GM12878 (cell line): ENCODE measurements around the gene TRPV5. TPM values are rescaled to one million over a fixed set of nuclear protein-coding genes. Genes with fewer than 3 reads are reported as not detected.

Experiments used
- ATAC-seq: fragments of 200-7000 bp; cut with Tn5 transposase; 3 replicates; pipeline ENCODE4 v1.9.1; 2020; ENCODE audit warnings: mild to moderate bottlenecking, moderate library complexity
- BruUV-seq: library from RNA; stranded (reverse); fragments of 400-500 nt; replicated peaks from 2 replicates; lab custom pipeline; 2021; lab: Mats Ljungman, UMichigan
- CTCF ChIA-PET: fragments of 300-600 bp; sonication (Branson Sonifier 250); formaldehyde crosslinking; extraction: SDS; loops from one replicate; lab custom pipeline; 2021; ENCODE audit warnings: inconsistent platforms; lab: Yijun Ruan, JAX
- POLR2A ChIA-PET: fragments of 350-600 bp; formaldehyde crosslinking; extraction: SDS; loops from one replicate; lab custom pipeline; 2021; ENCODE audit warnings: inconsistent platforms; lab: Charles Lee
- RAD21 ChIA-PET: fragments of 300-600 bp; sonication (Branson Sonifier 250); formaldehyde crosslinking; loops from one replicate; lab custom pipeline; 2023; ENCODE audit warnings: antibody characterized with exemption; ENCODE audit not compliant: unreplicated experiment; lab: Charles Lee
- SMC1A ChIA-PET: fragments of 300-600 bp; sonication (Branson Sonifier 250); formaldehyde crosslinking; loops from one replicate; lab custom pipeline; 2023; ENCODE audit not compliant: unreplicated experiment, uncharacterized antibody; lab: Charles Lee
- DNase-seq: peaks from one replicate; pipeline ENCODE4 v3.0.0-alpha.2; 2011; ENCODE audit warnings: low read depth, low spot score
- FAIRE-seq: peaks from 3 replicates; lab custom pipeline; 2011; peaks lifted over from hg19 to GRCh38; lab: Jason Lieb, UNC
- H2AFZ ChIP-seq: 2 replicates; pipeline ENCODE4 v1.6.0; 2011; ENCODE audit warnings: low read depth, low read length, control low read depth; ENCODE audit not compliant: control insufficient read depth
- H3K27ac ChIP-seq: 2 replicates; pipeline ENCODE4 v1.5.1; 2011; ENCODE audit warnings: control low read depth; ENCODE audit not compliant: control insufficient read depth, insufficient read depth
- H3K27me3 ChIP-seq, 2 experiments: replicated peaks in 1 of 2; 2 replicates each; pipeline versions ENCODE4 v1.6.0 to v1.6.1; 2011; ENCODE audit warnings: low read length in 1 of 2; ENCODE audit not compliant: control insufficient read depth in 2 of 2, insufficient read depth in 2 of 2
- H3K36me3 ChIP-seq, 2 experiments: 2 replicates each; pipeline ENCODE4 v1.5.1; 2011; ENCODE audit warnings: low read length in 1 of 2; ENCODE audit not compliant: control insufficient read depth in 2 of 2, insufficient read depth in 2 of 2
- H3K4me1 ChIP-seq: 2 replicates; pipeline ENCODE4 v1.6.1; 2011; ENCODE audit warnings: mild to moderate bottlenecking, low read length, moderate library complexity, mixed read lengths; ENCODE audit not compliant: control insufficient read depth, insufficient read depth
- H3K4me2 ChIP-seq: 2 replicates; pipeline ENCODE4 v1.6.0; 2011; ENCODE audit warnings: control low read depth; ENCODE audit not compliant: control insufficient read depth, insufficient read depth
- H3K4me3 ChIP-seq: fragments of 200-600 bp; sonication (generic); 2 replicates; pipeline ENCODE4 v1.5.1; 2016
- H3K79me2 ChIP-seq: 2 replicates; pipeline ENCODE4 v1.6.0; 2011; ENCODE audit warnings: low read length; ENCODE audit not compliant: control insufficient read depth, insufficient read depth
- H3K9ac ChIP-seq: 2 replicates; pipeline ENCODE4 v1.8.0; 2011; ENCODE audit warnings: low read length, control low read depth, mixed read lengths; ENCODE audit not compliant: control insufficient read depth, insufficient read depth
- H3K9me3 ChIP-seq: replicated peaks from 3 replicates; pipeline ENCODE4 v1.5.1; 2011; ENCODE audit warnings: mild to moderate bottlenecking, low read length; ENCODE audit not compliant: control insufficient read depth, insufficient read depth
- H4K20me1 ChIP-seq: 2 replicates; pipeline ENCODE4 v1.6.0; 2011; ENCODE audit not compliant: control insufficient read depth, insufficient read depth
- CHD1 ChIP-seq: IDR thresholded peaks from 2 replicates; pipeline ENCODE4 v1.6.1; 2012; ENCODE audit warnings: low read depth, low read length, improper control_type of control experiment
- EGR1 ChIP-seq, 2 experiments: IDR thresholded peaks; 1 replicate in 1 of 2; 2 replicates in 1 of 2; pipeline ENCODE4 v1.6.1; 2011 to 2012; ENCODE audit warnings: low read depth in 2 of 2, low read length in 2 of 2, borderline replicate concordance in 1 of 2, mild to moderate bottlenecking in 1 of 2, moderate library complexity in 1 of 2
- KAT2A ChIP-seq: conservative IDR thresholded peaks from 2 replicates; pipeline ENCODE4 v1.6.1; 2011; ENCODE audit warnings: low read depth, low read length; ENCODE audit not compliant: control insufficient read depth
- RELB ChIP-seq: fragments of 450-650 bp; IDR thresholded peaks from 2 replicates; pipeline ENCODE4 v1.6.1; 2017; ENCODE audit warnings: low read depth, mild to moderate bottlenecking, moderate library complexity
- SP1 ChIP-seq: IDR thresholded peaks from one replicate; pipeline ENCODE4 v1.6.1; 2011; ENCODE audit warnings: low read depth, low read length
- TAF1 ChIP-seq: IDR thresholded peaks from 2 replicates; pipeline ENCODE4 v1.6.1; 2011; ENCODE audit warnings: mild to moderate bottlenecking, low read depth, low read length, borderline replicate concordance
- TCF12 ChIP-seq: IDR thresholded peaks from 2 replicates; pipeline ENCODE4 v1.6.1; 2011; ENCODE audit warnings: low read depth, mild to moderate bottlenecking, low read length
- ZZZ3 ChIP-seq: IDR thresholded peaks from 2 replicates; pipeline ENCODE4 v1.6.1; 2011; ENCODE audit warnings: low read depth; ENCODE audit not compliant: control insufficient read depth, insufficient read length
- WGBS: methylation state at CpG from one replicate; pipeline ENCODE4 v1.1.6; 2016; ENCODE audit warnings: low lambda C conversion rate; ENCODE audit not compliant: insufficient replicate concordance, insufficient coverage; ENCODE audit errors: missing lambda C conversion rate; 5-methylcytosine and 5-hydroxymethylcytosine counted together
- in situ Hi-C: fragments of 300-500 bp; cut with MboI; formaldehyde crosslinking; loops from 9 replicates; pipeline ENCODE4 v1.14.3; 2018; ENCODE audit warnings: mixed read lengths
- intact Hi-C: fragments of 100-400 bp; cut with micrococcal nuclease; formaldehyde crosslinking; loops from one replicate; pipeline ENCODE4 v1.14.2; 2022; ENCODE audit not compliant: unreplicated experiment
- polyA plus RNA-seq, 11 experiments: library from polyadenylated mRNA; depleted of rRNA in 4 of 11; unstranded in 6 of 11; stranded (reverse) in 5 of 11; fragments of >200 nt; fragmentation: Nextera tagmentation in 4 of 11; fragmentation: Illumina TruSeq in 1 of 11; extraction: Ambion mirVana in 4 of 11; extraction: Trizol in 1 of 11; gene quantifications; 1 replicate in 1 of 11; 2 replicates in 10 of 11; pipeline versions ENCODE4 v1.2.1 to v1.2.3, GENCODE V29; 2011 to 2016; ENCODE audit warnings: inconsistent platforms in 2 of 11, missing spikeins in 2 of 11, low read depth in 1 of 11
- total RNA-seq, 4 experiments: library from RNA; depleted of rRNA in 3 of 4; stranded (reverse); fragments of >200 nt in 3 of 4; fragmentation: Illumina TruSeq in 1 of 4; extraction: Trizol in 1 of 4; gene quantifications; 2 replicates each; pipeline versions ENCODE4 v1.2.1 to v1.2.3, GENCODE V29; 2013 to 2021

TRPV5 gene
- total and polyA plus RNA-seq, 10 of the 15 experiments (the other 5 are each of a cell fraction or from before 2014, with no cell fraction given): not detected

- no peak for DNase-seq
- Histone ChIP-seq H3K4me1 (no peaks in the 10 kb centered on the region), H3K27me3 (no peaks in the 10 kb centered on the region), H3K27ac (no peak overlapping the region), H3K9me3 (no peaks in the 10 kb centered on the region; the same call in 2 of the 3 replicates), H3K4me2 (no peak overlapping the region), H2AFZ (no peak overlapping the region), H3K4me3 (no peak overlapping the region), H3K79me2 (no peaks in the 10 kb centered on the region), H4K20me1 (no peaks in the 10 kb centered on the region), H3K36me3 (no peaks in the 10 kb centered on the region), H3K9ac (no peak overlapping the region)
- CTCF ChIA-PET: interaction anchor here (0.9 to 2.1 kb wide), 3 partner anchors 9 to 239 kb away, joined by 3 to 12 read pairs (median 3); no protein-coding TSS in a partner anchor
- POLR2A ChIA-PET: no interaction called here
- WGBS: 43% methylated on average over 14 of the region's 14 CpGs
- SMC1A ChIA-PET: interaction anchor here (1.1 kb wide), 1 partner anchor 12 kb away, joined by 4 read pairs; no protein-coding TSS in a partner anchor
- RAD21 ChIA-PET: interaction anchor here (1.5 kb wide), 1 partner anchor 131 kb away, joined by 3 read pairs; no protein-coding TSS in a partner anchor
- no peak for ATAC-seq
- TF ChIP-seq EGR1 (IDR thresholded peaks at IDR 0.05; ENCODE audit: borderline replicate concordance in 1 of 2, low read depth in 2 of 2, low read length in 2 of 2) (no peak), ZZZ3 (no peak), TAF1 (no peak), RELB (no peak), TCF12 (no peak), CHD1 (no peak), KAT2A (no peak), SP1 (no peak)
- FAIRE-seq: no peak
- intact Hi-C loops (no loop called here), in situ Hi-C loops (loop anchor here (5.0 to 10.0 kb wide), 2 partner anchors 132 to 344 kb away; no protein-coding TSS in a partner anchor)
- no TSS peak for BruUV-seq
Measured at GRCh38 chr7:142870566-142871259, 62.8 kb downstream of the TRPV5 start.
